ENCODE results near the gene CADPS.

DNA sequence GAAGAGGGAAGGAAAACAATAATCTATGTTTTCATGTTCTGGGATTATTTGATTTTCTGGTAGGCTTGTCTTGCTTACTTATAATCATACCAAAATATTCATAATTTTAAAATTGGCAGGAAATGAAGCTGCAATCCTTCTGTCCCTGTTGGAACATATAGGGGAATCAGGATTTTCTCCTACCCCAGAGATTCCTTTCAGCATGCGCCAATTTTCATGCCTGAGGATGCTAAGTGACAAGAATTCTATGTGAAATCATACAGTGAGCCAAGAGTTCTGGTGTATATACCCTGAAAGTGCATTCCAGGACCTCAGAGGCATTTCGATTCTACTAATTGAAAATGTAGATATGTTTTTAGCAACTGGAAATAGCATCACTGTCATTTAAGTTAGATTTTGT is 9.9 kb upstream of the CADPS start:
- TF ChIP-seq CTCF (IDR thresholded peaks at IDR 0.05) (no peak), ZFX (IDR thresholded peaks at IDR 0.05; ENCODE audit: borderline replicate concordance) (no peak)

Data from 22Rv1 (cell line).